Stimulated activated CD4-positive, alpha-beta T cell treated with anti-CD3 and anti-CD28 coated beads, Interleukin-2, amount 100 ng/mL, for 48 hours (primary cell): ENCODE data around the gene SPDYE18.
"Not testable (repeated sequence)": the region's sequence is repeated elsewhere in the genome, so short reads cannot be mapped to it uniquely, and the experiment has no call there.

Experiments used
- DNase-seq, 2 donors: peaks; one replicate each; pipeline ENCODE4 v3.0.0-alpha.2; 2020

Gene SPDYE18, protein sequence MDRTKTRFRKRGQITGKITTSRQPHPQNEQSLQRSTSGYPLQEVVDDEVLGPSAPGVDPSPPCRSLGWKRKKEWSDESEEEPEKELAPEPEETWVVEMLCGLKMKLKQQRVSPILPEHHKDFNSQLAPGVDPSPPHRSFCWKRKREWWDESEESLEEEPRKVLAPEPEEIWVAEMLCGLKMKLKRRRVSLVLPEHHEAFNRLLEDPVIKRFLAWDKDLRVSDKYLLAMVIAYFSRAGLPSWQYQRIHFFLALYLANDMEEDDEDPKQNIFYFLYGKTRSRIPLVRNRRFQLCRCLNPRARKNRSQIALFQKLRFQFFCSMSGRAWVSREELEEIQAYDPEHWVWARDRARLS

DNA sequence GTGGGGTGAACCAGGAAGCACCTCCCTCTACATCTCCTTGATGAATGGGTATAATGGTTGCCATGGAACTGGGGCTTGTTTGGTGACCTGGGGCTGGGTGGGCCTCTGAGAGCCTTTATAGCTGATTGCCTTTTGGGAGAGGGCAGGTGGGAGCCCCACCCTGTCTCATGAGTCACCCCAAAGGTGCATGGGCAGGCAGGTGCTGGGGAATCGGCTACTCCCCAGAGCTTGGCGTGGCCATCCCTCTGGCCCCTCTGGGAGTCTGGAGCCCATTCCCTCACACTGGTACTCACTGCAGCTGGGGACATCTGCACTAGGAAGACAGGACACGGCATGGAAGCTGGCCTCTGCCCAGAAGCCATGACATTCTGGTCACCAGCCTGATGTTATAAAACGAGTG is at the start of gene SPDYE18:
Gene SPDYE18, minus strand, starts transcription at position 2 of the 400 bp plus-strand sequence. CDS start 2,046 bp downstream, outside the sequence.
- not testable (repeated sequence) for DNase-seq

GRCh38 chr7:77108362-77108761 is 46.0 kb upstream of the SPDYE18 start:
- not testable (repeated sequence) for DNase-seq

- not testable (repeated sequence) for DNase-seq
Measured at GRCh38 chr7:77107659-77108058, 45.3 kb upstream of the SPDYE18 start.

- not testable (repeated sequence) for DNase-seq
Measured at GRCh38 chr7:77105904-77106303, 43.5 kb upstream of the SPDYE18 start.

GRCh38 chr7:77102671-77103070 is 40.3 kb upstream of the SPDYE18 start:
- DNase-seq, result not testable (repeated sequence)

- DNase-seq, result not testable (repeated sequence)
Measured at GRCh38 chr7:77101187-77101586, 38.8 kb upstream of the SPDYE18 start.

DNA sequence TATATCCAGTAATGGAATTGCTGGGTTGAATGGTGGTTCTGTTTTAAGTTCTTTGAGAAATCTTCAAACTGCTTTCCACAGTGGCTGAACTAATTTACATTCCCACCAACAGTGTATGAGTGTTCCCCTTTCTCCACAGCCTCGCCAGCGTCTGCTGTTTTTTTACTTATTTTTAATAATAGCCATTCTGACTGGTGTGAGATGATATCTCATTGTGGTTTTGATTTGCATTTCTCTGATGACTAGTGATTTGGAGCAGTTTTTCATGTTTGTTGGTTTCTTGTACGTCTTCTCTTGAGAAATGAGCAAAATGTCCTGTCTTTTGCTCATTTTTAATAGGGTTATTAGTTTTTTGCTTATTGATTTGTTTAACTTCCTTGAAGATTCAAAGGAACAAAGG is 38.1 kb upstream of the SPDYE18 start:
- not testable (repeated sequence) for DNase-seq

DNA sequence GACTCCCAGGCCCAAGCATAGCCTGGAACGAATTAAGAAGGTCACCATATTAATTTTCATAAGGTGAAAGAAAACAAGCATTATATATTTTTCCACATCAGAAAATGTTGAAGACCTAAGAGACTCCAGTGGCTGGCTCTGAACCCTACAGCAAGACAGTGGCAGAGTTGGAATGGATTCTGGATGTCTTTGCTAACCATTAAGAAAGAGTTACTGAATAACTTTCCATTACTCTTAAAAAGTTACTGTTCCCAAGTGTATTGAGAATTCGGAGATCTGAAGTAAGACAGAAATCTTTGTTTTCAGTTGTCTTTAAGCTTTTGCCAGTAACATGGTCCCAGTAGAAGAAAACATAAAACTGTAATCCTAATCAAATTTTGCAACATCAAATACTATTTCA is 29.9 kb upstream of the SPDYE18 start:
- not testable (repeated sequence) for DNase-seq

- not testable (repeated sequence) for DNase-seq
Measured at GRCh38 chr7:77082192-77082591, 19.8 kb upstream of the SPDYE18 start.

DNA sequence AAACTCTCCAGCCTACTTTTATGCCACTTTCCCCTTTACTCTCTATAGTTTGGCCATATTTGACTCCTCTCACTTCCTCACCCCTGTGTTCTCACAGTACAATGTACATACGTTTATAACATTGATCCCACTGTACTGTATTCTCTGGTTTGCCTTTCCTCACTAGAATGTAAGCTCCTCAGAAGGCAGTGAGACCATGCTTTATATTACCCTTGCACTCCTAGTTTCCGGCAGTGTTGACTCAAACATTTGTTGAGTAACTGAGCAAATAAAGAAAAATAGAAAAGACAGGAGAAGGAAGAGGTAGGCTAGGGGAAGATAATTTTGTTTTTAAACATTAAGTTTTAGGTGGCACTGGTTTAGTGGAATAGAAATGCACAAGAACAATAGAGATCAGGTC is 17.9 kb upstream of the SPDYE18 start:
- DNase-seq, result not testable (repeated sequence)

DNA sequence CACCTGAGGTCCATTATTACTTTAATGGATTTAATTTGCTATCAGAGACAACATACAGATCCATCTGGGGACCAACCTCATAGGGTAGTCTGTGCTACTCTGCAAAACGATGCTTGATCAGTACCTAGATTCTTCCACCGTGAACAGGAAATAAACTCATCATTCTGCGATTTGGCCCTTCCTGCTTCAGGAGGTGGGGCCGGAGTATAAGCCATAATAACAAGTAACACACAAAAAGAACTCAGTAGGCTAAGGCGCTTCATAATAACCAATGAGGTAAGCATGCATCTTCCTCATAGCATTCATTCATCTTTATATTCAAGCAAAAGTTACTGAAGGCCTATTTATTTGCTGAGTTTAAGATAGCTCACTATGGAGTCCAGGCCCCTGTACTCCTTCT is 17.3 kb upstream of the SPDYE18 start:
- DNase-seq, result not testable (repeated sequence)

DNA sequence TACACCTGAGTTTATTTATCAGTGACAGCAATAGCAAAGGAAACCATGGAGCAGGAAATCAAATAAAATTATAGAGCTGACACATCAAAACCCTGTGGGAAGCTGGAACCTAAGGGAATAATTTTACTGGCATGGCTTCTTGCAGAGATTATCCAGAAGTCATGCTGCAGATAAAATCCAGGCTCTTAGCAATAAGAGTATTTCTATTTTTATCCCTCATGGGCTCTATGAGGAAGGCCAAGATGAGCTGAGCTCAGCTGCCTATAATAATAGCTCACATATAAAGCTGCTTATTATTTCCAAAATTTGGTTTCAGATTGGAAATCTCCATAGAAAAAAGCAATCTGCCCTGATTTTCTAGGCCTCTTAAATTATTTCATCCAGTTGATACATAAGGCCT is 16.8 kb upstream of the SPDYE18 start:
- not testable (repeated sequence) for DNase-seq

DNA sequence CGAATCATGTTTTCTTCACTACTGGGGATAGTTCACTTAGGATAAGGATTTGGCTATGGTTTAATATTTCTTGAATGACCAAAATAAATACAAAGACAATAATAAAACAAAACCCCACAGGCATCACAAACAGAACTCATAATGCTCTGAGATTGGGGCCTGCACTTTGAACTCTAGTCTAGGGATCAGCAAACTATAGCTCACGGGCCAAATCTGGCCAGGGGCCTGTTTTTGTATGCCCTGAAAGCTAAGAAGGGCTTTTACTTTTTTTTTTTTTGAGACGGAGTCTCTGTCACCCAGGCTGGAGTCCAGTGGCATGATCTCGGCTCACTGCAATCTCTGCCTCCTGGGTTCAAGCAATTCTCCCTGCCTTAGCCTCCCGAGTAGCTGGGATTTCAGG is 14.7 kb upstream of the SPDYE18 start:
- DNase-seq, result not testable (repeated sequence)

- DNase-seq, result not testable (repeated sequence)
Measured at GRCh38 chr7:77074786-77075396, 12.5 kb upstream of the SPDYE18 start.

DNA sequence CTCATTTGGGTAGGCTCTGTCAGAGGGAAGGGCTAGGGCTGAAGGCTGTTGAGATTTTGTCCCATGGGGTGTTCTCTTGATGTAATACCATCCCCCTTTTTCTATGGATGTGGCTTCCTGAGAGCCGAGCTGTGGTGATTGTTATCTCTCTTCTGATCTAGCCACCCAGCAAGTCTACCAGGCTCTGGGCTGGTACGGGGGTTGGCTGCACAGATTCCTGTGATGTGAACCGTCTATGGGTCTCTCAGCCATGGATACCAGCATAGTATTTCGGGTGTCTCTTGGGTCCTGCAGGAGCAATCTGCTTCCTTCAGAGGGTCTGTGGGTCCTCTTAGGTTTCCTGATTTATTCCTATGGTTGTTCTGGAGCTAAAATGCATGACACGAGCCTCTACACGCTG is 8.8 kb upstream of the SPDYE18 start:
- not testable (repeated sequence) for DNase-seq

DNA sequence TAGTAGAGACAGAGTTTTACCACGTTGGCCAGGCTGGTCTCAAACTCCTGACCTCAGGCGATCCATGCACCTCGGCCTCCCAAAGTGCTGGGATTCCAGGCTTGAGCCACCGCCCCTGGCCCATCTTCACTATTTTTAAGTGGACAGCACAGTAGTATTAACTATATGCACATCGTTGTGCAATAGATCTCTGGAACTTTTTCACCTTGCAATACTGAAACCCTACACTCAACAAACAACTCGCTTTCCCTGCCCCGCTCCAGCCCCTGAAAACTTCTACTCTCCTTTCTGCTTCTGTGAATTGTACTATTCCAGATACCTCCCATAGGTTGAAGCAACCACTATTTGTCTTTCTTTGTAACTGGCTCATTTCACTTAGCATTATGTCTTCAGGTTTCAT is 3.5 kb upstream of the SPDYE18 start:
- DNase-seq, result not testable (repeated sequence)

GRCh38 chr7:77063732-77064131 is 1.4 kb upstream of the SPDYE18 start:
- DNase-seq, result not testable (repeated sequence)

DNA sequence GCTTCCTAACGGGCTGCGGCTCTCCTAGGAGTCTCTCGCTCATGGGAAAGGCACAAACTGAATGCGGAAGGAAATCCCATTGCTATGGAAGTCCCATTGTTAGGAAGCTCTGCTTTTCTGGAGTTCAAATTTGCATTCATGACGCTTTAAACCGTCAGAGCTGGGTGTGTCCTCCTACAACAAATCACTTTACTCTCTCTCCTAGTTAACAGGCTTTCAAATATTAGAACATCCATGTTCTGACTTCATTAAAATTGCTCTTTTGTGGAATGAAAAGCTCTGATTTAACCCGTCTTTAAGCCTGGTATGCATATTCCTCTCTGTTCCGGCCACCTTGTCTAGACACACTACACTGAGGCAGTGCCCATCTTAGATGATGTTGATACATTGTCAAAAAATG is 30.1 kb downstream of the SPDYE18 start, which contains the start of gene SPDYE17:
Gene SPDYE17, minus strand, starts transcription at position 101 of the 400 bp plus-strand sequence. CDS start 1,791 bp downstream, outside the sequence.
- DNase-seq, result not testable (repeated sequence)

DNA sequence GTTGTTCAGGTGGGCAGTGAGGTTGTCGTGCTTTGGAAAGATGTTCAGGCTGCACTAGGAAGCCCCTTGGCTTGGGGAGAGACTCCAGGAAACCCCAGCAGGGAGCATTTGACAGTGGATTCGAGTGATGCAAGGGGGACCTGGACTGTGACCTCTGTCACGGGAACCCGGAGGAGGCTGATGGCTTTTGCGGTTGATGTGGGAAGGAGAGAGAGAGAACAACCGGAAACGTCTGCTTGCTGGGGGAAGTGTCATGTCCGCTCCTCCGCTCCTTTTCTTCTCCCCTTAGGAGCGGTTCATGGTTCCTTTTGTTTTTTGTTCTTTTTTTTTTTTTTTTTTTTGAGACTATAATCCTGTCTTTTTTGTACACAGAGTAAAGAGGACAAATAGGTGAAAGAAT is 36.0 kb downstream of the SPDYE18 start:
- DNase-seq, result not testable (repeated sequence)

DNA sequence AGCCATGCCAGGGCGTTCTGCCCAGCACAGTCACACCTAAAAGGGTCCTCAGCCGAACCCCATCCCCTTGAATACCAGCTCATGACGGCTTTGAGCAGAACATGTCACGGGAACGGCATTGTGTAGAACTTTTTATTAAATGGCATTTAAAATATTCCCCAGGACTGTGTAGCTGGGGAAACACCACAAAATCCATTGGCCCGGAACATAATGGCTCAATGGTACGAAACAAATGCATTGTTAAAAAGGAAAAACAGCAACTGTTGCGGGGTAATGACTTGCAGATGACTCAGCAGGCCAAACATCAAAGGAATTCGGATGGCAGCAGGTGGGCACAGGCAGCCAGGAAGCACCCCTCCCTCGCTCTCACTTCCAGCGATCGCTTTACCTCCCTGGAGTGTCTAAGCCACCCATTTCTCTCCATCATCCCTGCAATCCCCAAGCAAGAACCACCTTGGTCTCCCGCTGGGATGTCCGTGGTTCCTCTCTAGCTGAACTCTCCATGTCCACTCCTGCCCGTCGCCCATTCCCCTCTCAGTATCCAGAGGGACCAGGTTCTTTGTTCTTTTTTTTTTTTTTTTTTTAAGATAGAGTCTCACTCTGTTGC is 52.2 kb downstream of the SPDYE18 start:
- DNase-seq, result not testable (repeated sequence)

- not testable (repeated sequence) for DNase-seq
Measured at GRCh38 chr7:77008000-77008399, 54.4 kb downstream of the SPDYE18 start.

DNA sequence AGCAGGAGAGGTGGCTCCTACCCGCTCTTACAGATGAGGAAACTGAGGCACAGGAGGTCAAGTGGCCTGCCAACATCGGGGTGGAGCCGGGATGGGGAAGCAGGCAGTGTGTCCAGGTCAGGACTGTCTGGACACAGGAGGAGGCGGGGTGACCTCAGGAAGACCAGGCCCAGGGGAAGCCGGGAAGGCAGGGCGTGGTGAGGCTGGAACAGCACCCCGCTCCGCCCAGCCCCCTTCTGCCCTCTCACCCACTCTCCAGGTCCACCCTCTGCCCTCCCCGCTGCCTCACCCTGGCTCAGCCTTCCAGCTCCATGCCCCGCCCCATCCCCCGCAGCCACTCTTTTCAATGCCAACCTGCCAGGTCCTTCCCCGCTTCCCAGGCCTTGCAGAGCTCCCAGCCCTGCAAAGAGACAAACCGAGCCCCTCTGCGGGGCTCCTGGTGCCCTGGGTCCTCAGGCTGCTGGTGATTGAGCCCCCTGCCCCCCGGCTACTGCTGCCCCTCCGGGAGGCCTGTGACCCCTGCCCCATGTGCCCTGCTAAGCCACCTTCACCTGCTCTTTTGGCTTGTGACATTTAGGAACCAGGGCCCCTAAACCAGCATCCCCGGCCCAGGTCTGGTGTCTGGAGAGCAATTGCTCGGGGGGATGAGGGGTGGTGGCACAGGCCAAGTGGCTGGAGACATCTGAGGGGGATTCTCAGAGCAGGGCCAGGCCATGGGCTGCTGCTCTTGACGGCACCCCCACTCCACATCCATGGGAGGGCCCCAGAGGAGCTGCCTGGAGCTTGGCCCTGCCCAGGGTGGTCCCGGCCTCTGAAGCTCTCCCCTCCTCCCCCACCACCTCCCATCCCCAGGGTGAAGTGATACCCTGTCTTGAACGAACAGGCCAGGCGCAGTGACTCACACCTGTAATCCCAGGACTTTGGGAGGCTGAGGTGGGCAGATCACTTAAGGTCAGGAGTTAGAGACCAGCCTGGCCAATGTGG is 55.9 kb downstream of the SPDYE18 start:
- DNase-seq, result not testable (repeated sequence)
